Smooth muscle cell (in vitro differentiated cells): ENCODE data around the gene KNTC1. TPM values are rescaled to one million over a fixed set of nuclear protein-coding genes. Genes with fewer than 3 reads are reported as not detected.

Experiments
- DNase-seq: peaks from one replicate; lab custom pipeline; 2025; ENCODE audit not compliant: unreplicated experiment; lab: John Stamatoyannopoulos, UW
- H2AFZ ChIP-seq: fragments of 200-600 bp; sonication (generic); 2 replicates; pipeline ENCODE4 v1.6.0; 2016; ENCODE audit warnings: antibody characterized with exemption, low read depth, mild to moderate bottlenecking
- H3F3A ChIP-seq: fragments of 200-600 bp; sonication (generic); 2 replicates; pipeline ENCODE4 v1.6.0; 2017; ENCODE audit warnings: antibody characterized with exemption, low read depth
- H3K27ac ChIP-seq: fragments of 200-600 bp; sonication (generic); 2 replicates; pipeline ENCODE4 v1.5.1; 2016; ENCODE audit warnings: low read depth, mild to moderate bottlenecking
- H3K27me3 ChIP-seq: fragments of 200-600 bp; sonication (generic); 2 replicates; pipeline ENCODE4 v1.6.1; 2016; ENCODE audit warnings: low read depth, mild to moderate bottlenecking
- H3K36me3 ChIP-seq: fragments of 200-600 bp; sonication (generic); 2 replicates; pipeline ENCODE4 v1.5.1; 2016; ENCODE audit warnings: low read depth
- H3K4me1 ChIP-seq: fragments of 200-600 bp; sonication (generic); 2 replicates; pipeline ENCODE4 v1.5.1; 2016; ENCODE audit warnings: low read depth
- H3K4me2 ChIP-seq: fragments of 200-600 bp; sonication (generic); 2 replicates; pipeline ENCODE4 v1.6.0; 2016; ENCODE audit warnings: mild to moderate bottlenecking
- H3K4me3 ChIP-seq: fragments of 200-600 bp; sonication (generic); 2 replicates; pipeline ENCODE4 v1.5.1; 2016; ENCODE audit warnings: mild to moderate bottlenecking
- H3K79me2 ChIP-seq: fragments of 200-600 bp; sonication (generic); 2 replicates; pipeline ENCODE4 v1.6.0; 2016; ENCODE audit warnings: low read depth, mild to moderate bottlenecking
- H3K9ac ChIP-seq: fragments of 200-600 bp; sonication (generic); 2 replicates; pipeline ENCODE4 v1.6.0; 2016; ENCODE audit warnings: low read depth
- H3K9me3 ChIP-seq: fragments of 200-600 bp; sonication (generic); replicated peaks from 2 replicates; pipeline ENCODE4 v1.5.1; 2016; ENCODE audit warnings: low read depth
- H4K20me1 ChIP-seq: fragments of 200-600 bp; sonication (generic); 2 replicates; pipeline ENCODE4 v1.6.0; 2016; ENCODE audit warnings: low read depth
- WGBS: methylation state at CpG from one replicate; pipeline ENCODE4 v1.1.7; 2016; ENCODE audit warnings: low lambda C conversion rate; 5-methylcytosine and 5-hydroxymethylcytosine counted together
- polyA plus RNA-seq: library from polyadenylated mRNA; unstranded; fragments of >200 nt; fragmentation: Nextera tagmentation; extraction: Ambion mirVana; gene quantifications from 2 replicates; pipeline ENCODE4 v1.2.1, GENCODE V29; 2016
- total RNA-seq: library from RNA; depleted of rRNA; stranded (reverse); fragments of >200 nt; gene quantifications from 2 replicates; pipeline ENCODE4 v1.2.3, GENCODE V29; 2014
- TF ChIP-seq, protein P1 (sequence below): fragments of 200-600 bp; sonication (generic); IDR thresholded peaks from 2 replicates; pipeline ENCODE4 v1.5.1; 2017; ENCODE audit warnings: borderline replicate concordance, mild to moderate bottlenecking, antibody characterized with exemption; ENCODE audit not compliant: insufficient read depth, poor library complexity, severe bottlenecking

The KNTC1 gene
- total and polyA plus RNA-seq, 2 experiments from 2014 or later, result 9.1 to 22.7 TPM

DNA sequence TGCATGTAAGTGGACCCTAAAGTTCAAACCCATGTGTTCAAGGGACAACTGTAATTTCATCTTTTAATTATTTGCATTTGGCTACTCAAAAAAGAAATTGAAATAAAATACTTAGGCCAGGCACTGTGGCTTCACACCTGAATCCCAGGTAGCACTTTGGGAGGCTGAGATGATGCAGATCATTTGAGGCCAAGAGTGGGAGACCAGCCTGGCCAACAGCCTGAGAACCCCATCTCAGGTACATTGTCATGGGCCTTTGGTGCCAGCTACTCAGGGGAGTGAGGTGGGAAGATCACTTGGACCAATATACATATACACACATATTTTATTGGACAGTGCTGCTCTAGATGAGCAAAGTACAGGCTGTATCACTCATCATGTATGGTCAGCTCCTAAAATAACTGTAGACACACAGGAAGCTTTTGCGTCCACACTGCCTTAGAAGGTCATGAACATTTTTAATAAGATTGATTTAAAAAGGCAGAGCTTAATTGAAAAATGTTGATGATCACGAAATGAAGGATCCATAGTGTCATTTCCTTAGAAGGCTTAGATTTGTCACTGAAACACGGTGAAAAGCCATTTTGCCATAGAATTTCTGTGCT, 23.8 kb upstream of the KNTC1 start:
- no peak for DNase-seq
- peaks cover 31% of the 10 kb centered on the region for H3K36me3 ChIP-seq
- no peak overlapping the region for H3K9ac ChIP-seq

DNA sequence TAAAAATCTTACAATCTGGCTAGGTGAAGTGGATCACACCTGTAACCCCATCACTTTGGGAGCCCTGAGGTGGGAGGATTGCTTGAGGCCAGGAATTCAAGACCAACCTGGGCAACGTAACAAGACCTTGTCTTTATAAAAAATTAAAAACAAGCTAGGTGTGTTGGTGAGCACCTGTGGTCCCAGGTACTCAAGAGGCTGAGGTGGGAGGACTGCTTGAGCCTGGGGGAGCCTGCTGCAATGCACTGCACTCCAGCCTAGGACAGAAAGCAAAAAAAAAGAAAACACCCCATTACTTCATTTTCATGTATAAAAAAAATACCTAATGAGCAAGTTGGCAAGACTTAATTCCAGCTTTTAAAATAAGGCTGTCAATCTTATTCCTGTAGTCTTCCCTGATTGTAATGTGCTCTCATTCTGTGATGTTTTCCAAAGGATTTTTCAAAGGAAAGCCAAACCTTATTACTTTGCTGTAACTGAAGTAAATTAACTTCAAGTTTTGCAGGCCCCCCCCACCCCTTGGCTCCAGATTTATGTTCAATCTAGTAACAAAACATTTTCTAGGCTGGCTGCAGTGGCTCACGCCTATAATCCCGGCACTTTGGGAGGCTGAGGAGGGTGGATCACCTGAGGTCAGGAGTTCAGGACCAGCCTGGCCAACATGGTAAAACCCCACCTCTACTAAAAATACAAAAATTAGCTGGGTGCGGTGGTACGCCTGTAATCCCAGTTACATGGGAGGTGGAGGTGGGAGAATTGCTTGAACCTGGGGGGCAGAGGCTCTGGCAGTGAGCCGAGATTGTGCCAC, 23.1 kb upstream of the KNTC1 start:
- Histone ChIP-seq H3K4me2 (no peak overlapping the region), H4K20me1 (peaks cover 52% of the 10 kb centered on the region), H3K27me3 (no peaks in the 10 kb centered on the region), H3F3A (peaks cover 73% of the 10 kb centered on the region), H3K27ac (peak overlapping the region; percentile 19), H3K36me3 (peaks cover 37% of the 10 kb centered on the region), H3K9me3 (no peaks in the 10 kb centered on the region), H3K9ac (no peak overlapping the region), H3K79me2 (peaks cover 30% of the 10 kb centered on the region), H3K4me3 (no peak overlapping the region), H2AFZ (no peak overlapping the region), H3K4me1 (no peaks in the 10 kb centered on the region)
- TF ChIP-seq, protein P1, sequence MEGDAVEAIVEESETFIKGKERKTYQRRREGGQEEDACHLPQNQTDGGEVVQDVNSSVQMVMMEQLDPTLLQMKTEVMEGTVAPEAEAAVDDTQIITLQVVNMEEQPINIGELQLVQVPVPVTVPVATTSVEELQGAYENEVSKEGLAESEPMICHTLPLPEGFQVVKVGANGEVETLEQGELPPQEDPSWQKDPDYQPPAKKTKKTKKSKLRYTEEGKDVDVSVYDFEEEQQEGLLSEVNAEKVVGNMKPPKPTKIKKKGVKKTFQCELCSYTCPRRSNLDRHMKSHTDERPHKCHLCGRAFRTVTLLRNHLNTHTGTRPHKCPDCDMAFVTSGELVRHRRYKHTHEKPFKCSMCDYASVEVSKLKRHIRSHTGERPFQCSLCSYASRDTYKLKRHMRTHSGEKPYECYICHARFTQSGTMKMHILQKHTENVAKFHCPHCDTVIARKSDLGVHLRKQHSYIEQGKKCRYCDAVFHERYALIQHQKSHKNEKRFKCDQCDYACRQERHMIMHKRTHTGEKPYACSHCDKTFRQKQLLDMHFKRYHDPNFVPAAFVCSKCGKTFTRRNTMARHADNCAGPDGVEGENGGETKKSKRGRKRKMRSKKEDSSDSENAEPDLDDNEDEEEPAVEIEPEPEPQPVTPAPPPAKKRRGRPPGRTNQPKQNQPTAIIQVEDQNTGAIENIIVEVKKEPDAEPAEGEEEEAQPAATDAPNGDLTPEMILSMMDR, result no peak
- 95% methylated on average over 6 of the region's 6 CpGs for WGBS
- DNase-seq, result no peak

More for the DNA sequence above, 23.8 kb upstream of the KNTC1 start:
- no peaks in the 10 kb centered on the region for H3K27me3 ChIP-seq
- no peak overlapping the region for H3K4me2 ChIP-seq
- H3K79me2 ChIP-seq, result peaks cover 37% of the 10 kb centered on the region
- peak overlapping the region; percentile 19 for H3K27ac ChIP-seq
- peaks cover 70% of the 10 kb centered on the region for H3F3A ChIP-seq
- H4K20me1 ChIP-seq, result peaks cover 52% of the 10 kb centered on the region
- no peaks in the 10 kb centered on the region for H3K9me3 ChIP-seq
- TF ChIP-seq, protein P1, result no peak
- no peak overlapping the region for H3K4me3 ChIP-seq
- no peak overlapping the region for H2AFZ ChIP-seq
- H3K4me1 ChIP-seq, result peaks cover 7% of the 10 kb centered on the region
- 98% methylated on average over 3 of the region's 3 CpGs for WGBS

DNA sequence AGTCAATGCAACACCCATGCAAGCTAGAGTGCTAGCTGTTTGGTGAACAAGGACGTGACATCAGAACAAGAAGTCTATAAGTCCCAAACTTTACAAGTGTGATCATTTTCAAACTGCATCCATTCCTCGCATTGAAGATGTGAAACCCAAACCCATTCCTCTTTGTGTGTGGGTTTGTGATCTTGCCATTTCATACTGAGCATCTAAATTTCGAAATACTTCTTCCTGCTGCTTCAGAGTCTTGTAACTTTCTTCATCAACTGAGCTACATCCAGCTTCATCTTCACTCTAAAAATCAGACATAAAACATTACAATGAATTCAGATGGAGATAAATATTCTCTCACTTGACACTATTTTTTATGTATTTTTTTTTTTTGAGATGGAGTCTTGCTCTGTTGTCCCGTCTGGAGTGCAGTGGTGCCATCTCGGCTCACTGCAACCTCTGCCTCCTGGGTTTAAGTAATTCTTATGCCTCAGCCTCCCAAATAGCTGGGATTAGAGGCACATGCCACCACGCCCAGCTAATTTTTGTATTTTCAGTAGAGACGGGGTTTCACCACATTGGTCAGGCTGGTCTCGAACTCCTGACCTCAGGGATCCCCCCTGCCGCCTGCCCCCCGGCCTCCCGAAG, 21.5 kb upstream of the KNTC1 start:
- peaks cover 60% of the 10 kb centered on the region for H4K20me1 ChIP-seq
- H3K4me1 ChIP-seq, result no peaks in the 10 kb centered on the region
- H2AFZ ChIP-seq, result no peak overlapping the region
- H3K9ac ChIP-seq, result no peak overlapping the region
- peaks cover 68% of the 10 kb centered on the region for H3F3A ChIP-seq
- H3K79me2 ChIP-seq, result peaks cover 29% of the 10 kb centered on the region
- H3K27me3 ChIP-seq, result no peaks in the 10 kb centered on the region
- no peaks in the 10 kb centered on the region for H3K9me3 ChIP-seq
- 95% methylated on average over 11 of the region's 11 CpGs for WGBS
- no peak overlapping the region for H3K4me3 ChIP-seq
- no peak overlapping the region for H3K4me2 ChIP-seq
- peaks cover 49% of the 10 kb centered on the region for H3K36me3 ChIP-seq
- TF ChIP-seq, protein P1, result no peak
- no peak overlapping the region for H3K27ac ChIP-seq
- DNase-seq, result no peak
